A204.1 (cell line): ENCODE results near the gene SPATA20.

Source experiments
- FAIRE-seq: peaks from 2 replicates; lab custom pipeline; 2012; peaks lifted over from hg19 to GRCh38; lab: Jason Lieb, UNC

SPATA20 gene

GRCh38 chr17:50559674-50560184 is 12.8 kb downstream of the SPATA20 start:
- no peak for FAIRE-seq

- no peak for FAIRE-seq
Observed at GRCh38 chr17:50560185-50560824, 13.3 kb downstream of the SPATA20 start, which contains the start of gene CACNA1G. CACNA1G (plus strand) TSS chr17:50560715; CDS start chr17:50561460, 745 bp downstream.

GRCh38 chr17:50560931-50561745 is 14.2 kb downstream of the SPATA20 start:
- no peak for FAIRE-seq

GRCh38 chr17:50561746-50562141 is 14.8 kb downstream of the SPATA20 start:
- FAIRE-seq = no peak

- no peak for FAIRE-seq
Observed at GRCh38 chr17:50562242-50563091, 15.5 kb downstream of the SPATA20 start.

DNA sequence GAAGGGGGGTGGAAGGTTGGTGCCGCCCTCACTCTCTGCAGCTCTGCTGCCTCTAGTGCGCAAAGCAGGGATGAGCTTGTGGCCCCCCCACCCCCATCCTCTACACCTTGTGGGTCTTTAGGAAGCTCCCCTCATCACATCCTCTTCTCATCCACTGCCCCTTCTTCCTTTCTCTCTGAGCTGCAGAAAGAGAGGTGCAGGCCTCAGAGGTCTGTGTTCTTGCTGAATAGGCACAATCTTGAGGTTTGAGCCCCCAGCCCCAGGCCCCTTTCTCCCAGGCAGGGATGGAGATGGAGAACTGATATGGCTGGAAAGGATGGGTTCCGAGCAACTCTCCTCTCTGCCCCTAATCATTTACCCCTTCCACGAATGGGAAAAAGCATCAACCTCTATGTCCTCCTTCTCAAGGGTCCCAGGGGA is 16.1 kb downstream of the SPATA20 start:
- FAIRE-seq = no peak

GRCh38 chr17:50564916-50565315 is 17.9 kb downstream of the SPATA20 start:
- FAIRE-seq = no peak

DNA sequence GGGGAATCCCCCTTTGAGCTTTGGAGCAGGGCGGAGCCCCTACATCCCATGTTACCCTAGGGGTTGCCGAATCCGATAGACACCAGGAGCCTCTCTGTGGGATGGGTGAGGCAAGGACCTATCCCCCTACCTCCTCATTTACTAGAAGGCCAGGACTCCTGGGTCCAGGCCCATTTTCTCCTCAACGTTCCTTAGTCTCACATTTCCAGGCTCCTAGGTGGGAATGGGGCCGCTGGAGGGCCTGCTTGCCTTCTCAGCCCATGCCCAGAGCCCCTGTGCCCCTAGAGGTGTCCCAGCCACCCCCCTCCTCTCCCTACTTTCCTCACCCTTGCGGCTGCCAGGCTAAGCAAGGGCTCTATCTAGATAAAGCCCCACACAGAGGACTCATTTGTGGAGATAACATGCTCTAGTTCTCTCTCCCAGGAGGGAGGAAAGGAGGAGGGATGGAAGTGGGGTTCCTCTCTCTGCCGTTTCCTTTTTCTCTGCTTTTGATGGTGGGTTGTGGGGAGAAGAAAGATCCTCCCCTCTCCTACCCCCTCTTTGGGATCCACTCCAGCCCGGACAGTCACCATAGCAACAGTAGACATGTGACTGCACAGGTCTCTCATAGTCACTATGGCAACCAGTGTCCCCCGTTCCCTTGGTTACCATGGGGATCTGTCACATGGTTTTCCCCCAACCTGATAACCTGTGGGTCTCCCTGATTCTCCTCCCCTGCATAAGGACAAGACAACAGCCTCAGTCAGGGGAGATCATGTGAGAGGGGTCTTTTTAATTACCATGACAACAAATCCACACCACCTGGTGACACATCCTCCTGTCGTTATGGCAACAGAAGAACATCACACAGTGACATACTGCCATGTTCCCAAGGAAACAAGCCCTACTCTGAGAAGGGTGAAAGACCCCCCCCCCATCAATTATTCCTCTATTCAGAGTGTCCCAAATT is 18.7 kb downstream of the SPATA20 start:
- FAIRE-seq = no peak

GRCh38 chr17:50566886-50567285 is 19.9 kb downstream of the SPATA20 start:
- FAIRE-seq = no peak

GRCh38 chr17:50568659-50569058 is 21.7 kb downstream of the SPATA20 start:
- FAIRE-seq = no peak

GRCh38 chr17:50569592-50569991 is 22.6 kb downstream of the SPATA20 start:
- no peak for FAIRE-seq

- FAIRE-seq = no peak
Observed at GRCh38 chr17:50570032-50570431, 23.1 kb downstream of the SPATA20 start.

DNA sequence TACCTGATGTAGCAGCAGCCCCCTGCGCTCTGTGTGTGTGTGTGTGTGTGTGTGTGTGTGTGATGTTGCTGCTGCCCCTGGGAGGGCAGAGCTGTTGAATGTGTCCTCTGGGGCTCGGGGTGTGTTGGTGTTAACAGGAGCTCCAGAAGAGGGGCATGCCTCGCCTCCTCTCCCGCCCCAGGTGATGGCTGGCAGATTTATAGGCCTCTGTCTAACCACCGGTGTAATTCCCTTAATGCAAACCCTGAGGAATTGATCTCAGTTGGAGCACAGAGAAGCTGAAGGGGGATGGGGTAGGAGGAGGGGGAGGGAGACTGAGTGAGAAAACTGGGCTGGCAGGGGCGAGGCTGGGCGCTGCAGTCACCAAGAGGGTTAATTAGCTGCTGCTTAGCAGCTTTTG is 23.6 kb downstream of the SPATA20 start:
- no peak for FAIRE-seq

GRCh38 chr17:50571681-50572080 is 24.7 kb downstream of the SPATA20 start:
- FAIRE-seq = no peak

DNA sequence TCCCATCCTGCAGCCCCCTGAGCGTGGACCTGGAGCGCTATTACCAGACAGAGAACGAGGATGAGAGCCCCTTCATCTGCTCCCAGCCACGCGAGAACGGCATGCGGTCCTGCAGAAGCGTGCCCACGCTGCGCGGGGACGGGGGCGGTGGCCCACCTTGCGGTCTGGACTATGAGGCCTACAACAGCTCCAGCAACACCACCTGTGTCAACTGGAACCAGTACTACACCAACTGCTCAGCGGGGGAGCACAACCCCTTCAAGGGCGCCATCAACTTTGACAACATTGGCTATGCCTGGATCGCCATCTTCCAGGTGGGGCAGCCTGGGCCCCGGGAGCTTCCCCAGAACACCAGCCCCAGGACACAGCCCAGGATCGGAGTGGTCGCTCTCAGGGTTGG is 25.6 kb downstream of the SPATA20 start:
- FAIRE-seq = no peak

- FAIRE-seq = no peak
Observed at GRCh38 chr17:50573866-50574611, 27.1 kb downstream of the SPATA20 start.

GRCh38 chr17:50575581-50576210 is 28.7 kb downstream of the SPATA20 start:
- no peak for FAIRE-seq

DNA sequence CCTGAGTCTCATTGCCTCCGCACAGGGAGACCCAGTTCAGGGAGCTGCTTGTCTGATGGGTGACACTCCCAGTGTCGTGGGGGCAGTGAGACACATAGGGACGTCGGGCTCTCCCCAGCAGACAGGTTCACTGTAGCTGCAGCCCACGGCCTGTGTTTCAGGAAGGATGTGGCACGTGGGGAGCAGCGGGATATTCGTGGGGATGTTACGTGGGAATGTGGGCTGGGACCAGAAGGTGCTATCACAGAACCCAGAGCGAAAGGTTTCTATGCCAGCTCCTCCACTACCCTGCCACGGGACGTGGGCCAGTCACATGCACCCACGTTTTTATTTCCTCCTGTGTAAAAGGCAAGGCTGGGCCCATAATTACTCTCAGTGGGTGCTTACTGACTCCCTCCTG is 29.9 kb downstream of the SPATA20 start:
- no peak for FAIRE-seq

DNA sequence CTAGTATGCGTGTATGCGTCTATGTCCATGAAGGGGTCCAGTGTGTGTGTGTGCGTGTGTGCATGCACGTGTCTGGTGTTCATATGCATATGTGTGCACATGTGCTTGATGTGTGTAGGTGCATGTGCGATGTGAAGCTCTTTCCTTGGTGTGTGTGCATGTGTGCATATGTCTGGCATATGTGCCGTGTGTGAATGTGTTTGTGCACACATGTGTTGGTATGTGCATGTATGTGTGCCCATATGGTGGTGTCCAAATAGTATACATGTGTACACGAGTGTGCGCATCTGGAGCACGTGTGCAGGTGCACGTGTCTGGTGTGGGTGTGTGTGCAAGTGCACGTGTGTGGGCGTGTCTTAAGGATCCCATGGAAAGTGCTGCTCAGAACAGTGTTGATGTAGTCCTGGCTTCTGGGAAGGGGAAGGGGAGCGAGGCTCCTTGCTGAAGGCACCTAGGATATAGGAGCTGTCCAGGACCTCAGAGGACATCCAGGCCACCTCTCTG is 30.5 kb downstream of the SPATA20 start:
- no peak for FAIRE-seq

DNA sequence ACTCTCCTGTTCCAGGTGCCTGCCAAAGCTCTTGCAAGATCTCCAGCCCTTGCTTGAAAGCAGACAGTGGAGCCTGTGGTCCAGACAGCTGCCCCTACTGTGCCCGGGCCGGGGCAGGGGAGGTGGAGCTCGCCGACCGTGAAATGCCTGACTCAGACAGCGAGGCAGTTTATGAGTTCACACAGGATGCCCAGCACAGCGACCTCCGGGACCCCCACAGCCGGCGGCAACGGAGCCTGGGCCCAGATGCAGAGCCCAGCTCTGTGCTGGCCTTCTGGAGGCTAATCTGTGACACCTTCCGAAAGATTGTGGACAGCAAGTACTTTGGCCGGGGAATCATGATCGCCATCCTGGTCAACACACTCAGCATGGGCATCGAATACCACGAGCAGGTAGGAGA is 31.2 kb downstream of the SPATA20 start:
- no peak for FAIRE-seq
